HG03521 (cell line): ENCODE measurements around the gene CISH.

Experiments
- ATAC-seq: cut with Tn5 transposase; IDR thresholded peaks from one replicate; pipeline ENCODE4 v1.9.1; 2021; ENCODE audit warnings: mild to moderate bottlenecking, moderate library complexity; ENCODE audit not compliant: unreplicated experiment

The CISH gene

GRCh38 chr3:50573566-50574443 lies 37.8 kb downstream of the CISH start:
- no peak for ATAC-seq

- ATAC-seq = no peak
These were observed 38.7 kb downstream of the CISH start for GRCh38 chr3:50572801-50573371.

- ATAC-seq = no peak
These were observed 39.4 kb downstream of the CISH start for GRCh38 chr3:50572158-50572557.

GRCh38 chr3:50571486-50571885 lies 40.1 kb downstream of the CISH start:
- ATAC-seq = no peak

GRCh38 chr3:50570508-50571279 lies 40.9 kb downstream of the CISH start:
- ATAC-seq = no peak

DNA sequence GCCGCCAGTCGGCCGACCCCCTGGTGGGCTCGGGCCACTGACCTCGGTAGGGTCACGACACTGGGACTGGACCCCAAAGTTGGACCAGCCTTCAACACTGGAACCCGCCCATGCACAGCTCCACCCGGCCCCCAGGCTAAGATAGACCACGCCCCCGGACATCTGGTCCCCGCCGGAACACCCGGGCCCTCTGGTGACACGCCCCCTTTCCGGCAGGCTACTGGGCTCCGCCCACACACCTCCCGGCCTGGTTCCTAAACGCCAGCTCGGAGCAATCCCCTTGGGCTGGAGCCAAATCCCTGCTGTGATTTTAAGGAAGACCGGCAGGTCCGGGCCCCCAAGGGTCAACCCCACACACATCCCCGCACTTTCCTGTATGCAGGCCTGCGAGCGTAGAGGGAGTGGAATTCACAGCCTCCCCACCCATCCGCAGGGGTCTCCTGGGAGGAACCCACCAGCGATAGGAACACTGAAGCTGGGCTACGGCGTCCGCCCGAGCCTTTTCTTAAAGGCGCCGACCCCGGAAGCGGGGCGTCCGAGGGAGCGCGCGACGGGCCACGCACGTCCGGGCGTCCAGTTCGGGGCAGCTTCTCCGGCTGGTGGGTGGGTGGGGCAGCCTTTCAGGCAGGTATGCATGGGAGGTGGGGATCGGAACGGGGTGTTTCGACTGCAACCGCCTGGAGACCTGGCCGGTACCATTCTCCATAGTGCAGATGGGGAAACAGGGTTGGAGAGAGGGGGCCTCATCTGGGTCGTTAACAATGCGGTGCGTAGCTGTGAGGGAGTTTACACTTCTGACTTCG lies 42.4 kb downstream of the CISH start, which contains the start of gene HEMK1:
TSS of gene HEMK1 (plus strand) at position 576 of the 803 bp plus-strand sequence. CDS start 1,583 bp downstream, outside the sequence.
- ATAC-seq = peak; percentile 57

DNA sequence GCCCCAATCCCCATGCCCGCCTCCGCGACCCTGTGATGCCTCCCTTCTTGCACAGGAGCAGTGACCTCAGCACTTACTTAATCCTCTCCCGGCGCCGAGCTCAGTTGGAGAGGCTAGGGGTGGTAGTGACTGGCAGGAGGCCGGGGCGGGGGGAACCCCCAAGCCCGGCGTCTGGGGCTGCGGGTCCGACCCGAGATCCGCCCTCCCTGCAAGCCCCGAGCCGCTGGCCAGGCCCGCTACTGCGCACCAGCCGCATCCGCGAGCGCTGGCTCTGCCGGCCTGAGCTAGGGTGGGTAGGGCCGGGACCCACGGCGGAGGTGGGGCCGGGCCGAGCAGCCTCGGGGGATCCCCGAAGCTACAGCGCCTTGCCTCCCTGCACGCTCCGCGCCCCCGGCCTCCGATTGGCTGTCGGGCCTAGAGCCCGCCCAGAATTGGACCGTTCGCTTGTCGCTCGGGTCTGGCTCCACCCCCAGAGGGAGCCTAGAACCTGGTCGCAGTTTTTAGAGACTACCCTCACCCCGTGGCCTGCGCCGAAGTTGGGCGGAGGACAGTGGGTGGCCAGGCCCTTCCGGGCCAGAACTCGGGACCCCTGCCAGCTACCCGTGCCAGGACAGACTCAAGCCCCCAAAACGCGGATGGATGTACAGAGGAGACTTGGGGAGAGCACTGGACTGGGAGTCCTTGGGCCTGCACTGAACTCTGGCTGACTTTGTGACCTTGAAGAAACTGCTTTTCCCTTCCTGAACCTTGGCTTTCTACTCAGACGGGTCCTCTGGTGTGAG lies 44.0 kb downstream of the CISH start, which contains the start of gene C3orf18:
TSS of gene C3orf18 (minus strand) at position 362 of the 782 bp plus-strand sequence. CDS start 2,048 bp downstream, outside the sequence.
- peak; percentile 74 for ATAC-seq

GRCh38 chr3:50567011-50567385 lies 44.6 kb downstream of the CISH start:
- no peak for ATAC-seq

DNA sequence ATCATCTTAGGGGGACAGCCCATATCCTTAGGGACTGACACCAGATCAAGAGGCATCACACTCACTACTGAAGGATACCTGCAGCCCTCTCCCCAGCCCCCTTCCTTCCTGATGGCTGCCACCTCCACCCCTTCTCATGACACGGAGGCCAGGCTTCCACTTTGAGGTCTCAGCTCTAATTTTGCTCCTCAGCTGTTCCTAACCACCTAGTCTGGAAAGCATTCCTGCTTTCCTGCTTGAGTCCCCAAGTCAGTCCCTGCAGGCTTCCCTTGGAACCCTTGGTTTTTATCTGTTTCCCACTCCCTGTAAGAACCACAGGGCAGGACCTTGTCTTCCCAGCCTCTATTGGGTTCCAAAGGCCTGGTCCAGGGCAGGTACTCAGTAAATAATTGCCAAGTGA lies 47.3 kb downstream of the CISH start:
- ATAC-seq = no peak

- ATAC-seq = no peak
These were observed 47.7 kb downstream of the CISH start for GRCh38 chr3:50563867-50564266.

GRCh38 chr3:50562861-50563260 lies 48.7 kb downstream of the CISH start:
- no peak for ATAC-seq

GRCh38 chr3:50559702-50560101 lies 51.9 kb downstream of the CISH start:
- no peak for ATAC-seq

GRCh38 chr3:50557915-50558314 lies 53.7 kb downstream of the CISH start:
- no peak for ATAC-seq

GRCh38 chr3:50557106-50557505 lies 54.5 kb downstream of the CISH start:
- no peak for ATAC-seq
